Measurements from ENCODE around the gene BCL11A. TPM values are rescaled to one million over a fixed set of nuclear protein-coding genes. Genes with fewer than 3 reads are reported as not detected.

Gene BCL11A
- total RNA-seq, 2 experiments from 2014 or later = 1.6 to 1.8 TPM

DNA sequence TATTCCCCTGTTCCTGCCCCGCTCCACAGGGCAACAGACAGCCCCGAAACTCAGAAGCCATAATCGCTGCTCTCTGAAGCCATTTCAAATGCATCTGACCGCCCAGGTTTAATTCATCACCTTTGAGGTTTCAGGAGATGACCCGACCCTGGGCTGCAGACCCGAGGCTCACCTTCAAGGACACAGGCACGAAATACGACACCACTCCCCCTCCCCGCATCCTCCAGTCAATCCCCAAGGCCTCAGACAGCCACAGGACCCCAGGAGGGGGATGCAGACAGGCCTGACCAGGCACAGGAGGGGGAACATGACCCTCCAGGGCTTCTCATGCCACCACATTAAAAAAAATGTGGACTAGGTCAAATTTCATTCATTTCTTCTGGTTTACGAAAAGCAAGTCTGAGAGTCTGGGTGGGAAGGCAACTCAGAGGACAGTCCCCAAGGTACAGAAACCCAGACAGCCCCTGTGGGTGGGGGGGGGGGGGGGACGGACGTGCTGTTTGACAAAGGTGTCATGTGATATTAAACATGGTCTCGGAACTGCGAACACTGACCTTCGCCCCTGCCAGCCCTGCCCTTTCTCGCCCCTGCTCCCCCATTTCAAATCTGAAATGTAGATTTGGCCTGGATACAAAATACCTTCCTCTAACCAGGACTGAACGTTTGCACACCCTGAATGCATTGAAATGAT is 142.9 kb downstream of the BCL11A start:
- DNase-seq = no peak
- H3K36me3 Mint-ChIP-seq = no peaks in the 10 kb centered on the region
- H3K4me3 Mint-ChIP-seq = no peak overlapping the region
- H3K27me3 Mint-ChIP-seq = peaks cover 3% of the 10 kb centered on the region
- H3K4me1 Mint-ChIP-seq = no peaks in the 10 kb centered on the region
- no peak overlapping the region for H3K27ac Mint-ChIP-seq
- no peaks in the 10 kb centered on the region for H3K9me3 Mint-ChIP-seq

DNA sequence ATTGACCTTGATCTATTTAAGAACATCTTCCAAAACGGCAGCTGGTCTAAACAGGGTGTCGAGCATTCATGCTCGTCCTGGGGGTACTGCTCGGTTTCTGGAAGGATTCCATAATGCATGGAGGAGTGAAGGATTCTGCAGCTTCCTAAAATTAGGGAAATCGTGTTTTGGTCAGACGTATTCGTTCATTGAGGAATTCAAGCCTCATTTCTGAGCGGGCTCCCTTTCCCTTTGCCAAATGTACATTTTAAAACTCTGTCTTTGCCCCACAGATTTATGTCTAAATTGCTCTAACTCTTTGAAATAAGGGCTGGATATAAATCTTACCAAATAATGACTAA is 144.0 kb downstream of the BCL11A start:
- Mint-ChIP-seq H3K36me3 (no peaks in the 10 kb centered on the region), H3K27ac (no peak overlapping the region), H3K9me3 (no peaks in the 10 kb centered on the region), H3K27me3 (peaks cover 3% of the 10 kb centered on the region), H3K4me3 (no peak overlapping the region), H3K4me1 (no peaks in the 10 kb centered on the region)
- no peak for DNase-seq

GRCh38 chr2:60408811-60409530 is 144.5 kb downstream of the BCL11A start:
- no peaks in the 10 kb centered on the region for H3K36me3 Mint-ChIP-seq
- H3K4me3 Mint-ChIP-seq = no peak overlapping the region
- H3K9me3 Mint-ChIP-seq = no peaks in the 10 kb centered on the region

DNA sequence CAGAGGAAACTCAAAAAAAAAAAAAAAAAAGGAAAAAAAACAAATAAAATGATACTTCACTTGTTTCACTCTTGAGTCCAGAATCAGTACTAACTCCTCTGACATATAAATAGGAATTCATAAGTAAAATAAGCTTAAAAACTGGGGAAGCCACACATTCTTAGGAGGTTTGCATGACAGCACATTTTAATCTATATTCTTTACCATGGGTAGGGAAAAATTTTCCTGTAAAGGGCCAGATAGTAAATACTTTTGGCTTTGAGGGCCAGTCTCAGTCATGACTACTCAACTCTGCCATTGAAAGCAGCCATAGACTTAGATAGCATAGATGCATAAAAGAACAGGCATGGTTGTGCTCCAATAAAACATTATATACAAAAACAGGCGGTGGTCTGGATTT is 145.2 kb downstream of the BCL11A start:
- no peak overlapping the region for H3K4me3 Mint-ChIP-seq
- no peaks in the 10 kb centered on the region for H3K36me3 Mint-ChIP-seq
- peaks cover 3% of the 10 kb centered on the region for H3K27me3 Mint-ChIP-seq
- no peak for DNase-seq
- H3K27ac Mint-ChIP-seq = no peak overlapping the region
- H3K4me1 Mint-ChIP-seq = no peaks in the 10 kb centered on the region
- H3K9me3 Mint-ChIP-seq = no peaks in the 10 kb centered on the region

More at GRCh38 chr2:60408811-60409530, 144.5 kb downstream of the BCL11A start:
- Mint-ChIP-seq H3K27me3 (peaks cover 3% of the 10 kb centered on the region), H3K27ac (no peak overlapping the region), H3K4me1 (no peaks in the 10 kb centered on the region)
- DNase-seq = no peak

DNA sequence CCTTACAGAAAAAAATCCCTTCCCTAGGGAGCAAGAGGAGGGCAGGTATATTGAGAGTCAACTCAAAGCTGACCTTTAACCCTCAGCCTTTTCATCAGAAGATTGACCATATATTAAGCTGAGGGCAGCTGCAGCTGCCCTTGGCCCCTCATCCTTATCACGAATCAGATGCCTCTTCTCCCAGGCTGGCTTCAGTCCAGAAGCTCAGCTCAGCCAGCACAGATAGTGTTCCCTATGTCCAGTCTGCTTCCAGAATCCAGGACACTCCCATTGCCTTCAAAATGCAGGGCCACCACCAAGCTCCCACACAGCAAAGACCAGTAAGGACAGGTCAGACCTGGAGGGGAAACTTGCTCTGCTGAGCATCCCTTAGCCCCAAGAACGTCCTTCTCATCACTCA is 146.1 kb downstream of the BCL11A start:
- DNase-seq = no peak
- no peak overlapping the region for H3K4me3 Mint-ChIP-seq
- H3K27ac Mint-ChIP-seq = no peak overlapping the region
- no peaks in the 10 kb centered on the region for H3K4me1 Mint-ChIP-seq
- H3K9me3 Mint-ChIP-seq = no peaks in the 10 kb centered on the region
- no peaks in the 10 kb centered on the region for H3K36me3 Mint-ChIP-seq
- H3K27me3 Mint-ChIP-seq = peaks cover 3% of the 10 kb centered on the region

GRCh38 chr2:60406192-60406591 is 147.3 kb downstream of the BCL11A start:
- no peak for DNase-seq
- Mint-ChIP-seq H3K27ac (no peak overlapping the region), H3K36me3 (no peaks in the 10 kb centered on the region), H3K9me3 (no peaks in the 10 kb centered on the region), H3K4me3 (no peak overlapping the region), H3K4me1 (no peaks in the 10 kb centered on the region), H3K27me3 (peaks cover 3% of the 10 kb centered on the region)

DNA sequence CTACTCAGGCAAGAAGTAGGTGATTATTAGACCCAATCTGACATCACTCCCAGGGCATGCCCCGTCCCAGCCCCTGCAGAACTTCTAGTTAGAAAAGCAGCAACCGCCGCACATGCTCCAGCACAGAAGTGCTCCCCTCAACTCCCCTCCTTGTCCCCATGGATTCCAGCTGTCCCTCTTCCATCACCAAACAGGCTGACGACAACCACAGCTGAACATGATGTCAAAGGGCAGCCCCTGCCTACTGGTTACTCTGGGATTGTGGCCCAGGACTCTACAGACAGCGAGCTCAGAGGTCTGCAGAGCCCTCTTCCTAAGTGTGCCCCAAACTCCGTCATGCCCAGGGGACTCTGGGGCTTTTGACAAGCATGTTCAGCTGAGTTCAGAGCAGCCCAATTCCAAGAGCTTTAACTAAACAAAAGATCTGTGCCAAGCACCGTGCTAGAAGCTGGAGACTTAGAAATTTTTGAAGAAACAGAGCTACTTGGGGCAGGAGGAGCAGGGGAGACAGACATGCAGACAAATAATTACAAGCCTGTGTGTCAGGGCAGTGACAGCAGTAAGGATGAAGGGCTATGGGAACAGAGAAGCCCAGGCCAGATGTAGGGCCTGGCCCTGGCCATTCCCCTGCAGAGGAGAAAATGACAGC is 148.1 kb downstream of the BCL11A start:
- Mint-ChIP-seq H3K36me3 (no peaks in the 10 kb centered on the region), H3K27ac (no peak overlapping the region)

More for the DNA sequence above, 148.1 kb downstream of the BCL11A start:
- H3K4me1 Mint-ChIP-seq = peaks cover 2% of the 10 kb centered on the region
- H3K27me3 Mint-ChIP-seq = peaks cover 3% of the 10 kb centered on the region
- H3K4me3 Mint-ChIP-seq = no peak overlapping the region
- no peak for DNase-seq
- H3K9me3 Mint-ChIP-seq = no peaks in the 10 kb centered on the region

Other genes with a start within 250 kb of the BCL11A start
- gene PAPOLG, start 202.6 kb upstream of the BCL11A start, total RNA-seq = 10 to 100 TPM; 12.5 to 14.6 TPM

All from activated naive CD8-positive, alpha-beta T cell treated with anti-CD3 and anti-CD28 coated beads for 36 hours (primary cell).